Brain pericyte (primary cell): Measurements from ENCODE around the gene RBMS2.

Experiments
- DNase-seq: peaks from one replicate; pipeline ENCODE4 v3.0.0-alpha.2; 2012; ENCODE audit warnings: low read depth, low spot score

RBMS2 gene

GRCh38 chr12:56581418-56582145 is 60.0 kb downstream of the RBMS2 start:
- DNase-seq = no peak

GRCh38 chr12:56585098-56585497 is 63.5 kb downstream of the RBMS2 start:
- no peak for DNase-seq

- DNase-seq = no peak
These were observed 68.2 kb downstream of the RBMS2 start for GRCh38 chr12:56589783-56590182.

- no peak for DNase-seq
These were observed 68.7 kb downstream of the RBMS2 start for GRCh38 chr12:56590237-56590830.

GRCh38 chr12:56591126-56591525 is 69.5 kb downstream of the RBMS2 start:
- DNase-seq = no peak

- DNase-seq = no peak
These were observed 70.3 kb downstream of the RBMS2 start for GRCh38 chr12:56591961-56592360.

GRCh38 chr12:56593909-56594621 is 72.4 kb downstream of the RBMS2 start:
- DNase-seq = no peak

- no peak for DNase-seq
These were observed 75.2 kb downstream of the RBMS2 start for GRCh38 chr12:56596815-56597214.

GRCh38 chr12:56599041-56599440 is 77.4 kb downstream of the RBMS2 start:
- DNase-seq = no peak

- DNase-seq = no peak
These were observed 78.2 kb downstream of the RBMS2 start for GRCh38 chr12:56599797-56600196.

GRCh38 chr12:56600753-56601152 is 79.1 kb downstream of the RBMS2 start:
- DNase-seq = no peak

- DNase-seq = no peak
These were observed 79.9 kb downstream of the RBMS2 start for GRCh38 chr12:56601503-56601902.

GRCh38 chr12:56602239-56602638 is 80.6 kb downstream of the RBMS2 start:
- DNase-seq = no peak

- no peak for DNase-seq
These were observed 82.7 kb downstream of the RBMS2 start for GRCh38 chr12:56604355-56604754.

GRCh38 chr12:56614627-56615026 is 93.0 kb downstream of the RBMS2 start:
- no peak for DNase-seq

GRCh38 chr12:56616244-56616643 is 94.6 kb downstream of the RBMS2 start:
- no peak for DNase-seq

GRCh38 chr12:56616925-56617324 is 95.3 kb downstream of the RBMS2 start:
- DNase-seq = no peak

GRCh38 chr12:56622535-56622934 is 100.9 kb downstream of the RBMS2 start:
- no peak for DNase-seq

GRCh38 chr12:56626701-56627100 is 105.1 kb downstream of the RBMS2 start:
- no peak for DNase-seq

- DNase-seq = no peak
These were observed 107.2 kb downstream of the RBMS2 start for GRCh38 chr12:56628671-56629458.

GRCh38 chr12:56629459-56630179 is 108.0 kb downstream of the RBMS2 start:
- DNase-seq = no peak
